Ecto neural progenitor cell (in vitro differentiated cells): Measurements from ENCODE around the gene SULT2B1.

ENCODE experiments used
- DNase-seq: peaks from one replicate; pipeline ENCODE4 v3.0.0-alpha.2; 2018; ENCODE audit warnings: low spot score

The SULT2B1 gene

GRCh38 chr19:48600679-48601417 lies 48.9 kb downstream of the SULT2B1 start:
- no peak for DNase-seq

DNA sequence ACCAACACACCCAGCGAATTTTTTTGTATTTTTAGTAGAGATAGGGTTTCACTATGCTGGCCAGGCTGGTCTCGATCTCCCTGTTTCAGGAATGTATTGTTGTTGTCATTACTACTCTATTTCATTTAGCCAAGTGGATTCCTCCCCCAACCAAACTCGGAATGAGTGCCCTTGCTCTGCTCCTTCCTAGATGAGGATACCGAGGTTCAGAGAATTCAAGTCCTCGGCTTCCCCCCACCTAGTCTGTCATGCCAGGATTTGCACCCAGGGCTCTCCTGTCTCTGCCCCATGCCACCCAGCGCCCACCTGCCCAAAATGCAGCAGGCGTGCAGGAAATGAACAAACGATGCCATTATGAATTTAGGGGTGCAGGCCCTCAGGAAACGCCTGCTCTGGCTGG lies 51.0 kb downstream of the SULT2B1 start:
- no peak for DNase-seq

DNA sequence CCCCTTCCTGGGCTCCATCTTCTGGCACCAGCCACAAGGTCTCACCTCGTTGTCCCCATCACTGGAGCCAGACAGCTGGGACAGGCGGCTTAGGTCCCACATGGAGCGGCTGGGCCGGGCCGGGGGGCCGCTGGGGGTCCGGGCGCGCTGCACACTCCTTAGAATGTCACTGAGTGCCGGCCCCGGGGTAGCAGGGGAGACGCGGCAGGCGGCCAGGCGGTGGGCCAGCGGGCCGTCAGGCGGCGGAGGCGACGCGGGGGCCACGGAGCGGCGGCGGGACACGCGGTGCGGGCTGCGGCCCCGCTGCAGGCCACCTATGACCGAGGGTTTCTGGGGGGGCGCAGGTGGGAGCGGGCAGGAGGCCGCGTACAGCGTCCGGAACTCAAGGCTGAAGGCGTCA lies 51.5 kb downstream of the SULT2B1 start:
- no peak for DNase-seq

- DNase-seq = no peak
Observed at GRCh38 chr19:48603850-48604249, 51.9 kb downstream of the SULT2B1 start.

GRCh38 chr19:48606463-48607358 lies 54.7 kb downstream of the SULT2B1 start, which contains the start of gene SPACA4:
TSS of gene SPACA4 (plus strand) at chr19:48606742. CDS start at chr19:48606979, 237 bp downstream.
- peak; percentile 45 for DNase-seq

DNA sequence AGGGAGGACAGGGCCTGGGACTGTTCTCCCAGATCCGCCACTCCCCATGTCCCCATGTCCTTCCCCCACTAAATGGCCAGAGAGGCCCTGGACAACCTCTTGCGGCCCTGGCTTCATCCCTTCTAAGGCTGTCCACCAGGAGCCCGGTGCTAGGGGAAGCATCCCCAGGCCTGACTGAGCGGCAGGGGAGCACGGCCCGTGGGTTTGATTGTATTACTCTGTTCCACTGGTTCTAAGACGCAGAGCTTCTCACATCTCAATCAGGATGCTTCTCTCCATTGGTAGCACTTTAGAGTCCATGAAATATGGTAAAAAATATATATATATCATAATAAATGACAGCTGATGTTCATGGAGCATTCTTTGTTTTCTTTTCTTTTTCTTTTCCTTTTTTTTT lies 55.4 kb downstream of the SULT2B1 start:
- DNase-seq = no peak

DNA sequence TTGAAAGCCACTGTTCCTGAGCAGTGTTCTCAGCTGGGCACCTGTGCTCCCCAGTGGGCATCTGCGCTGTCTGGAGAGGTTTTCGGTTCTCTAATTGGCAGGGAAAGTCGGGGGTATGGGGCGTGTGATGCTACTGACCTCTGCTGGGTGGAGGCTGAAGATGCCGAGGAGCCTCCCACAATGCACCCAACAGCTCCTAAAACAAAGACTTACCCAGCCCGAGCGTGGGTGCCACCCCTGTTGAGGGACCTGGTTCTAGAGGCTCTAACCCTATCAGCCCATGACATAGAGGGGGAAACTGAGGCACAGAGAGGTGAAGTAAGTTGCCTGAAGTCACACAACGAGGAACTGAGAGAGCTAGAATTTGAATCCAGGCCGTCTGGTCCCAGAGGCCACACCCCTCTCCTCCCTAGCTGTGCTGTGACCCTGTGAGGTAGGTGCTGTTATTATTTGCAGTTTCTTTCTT lies 56.9 kb downstream of the SULT2B1 start:
- peak; percentile 75 for DNase-seq

- no peak for DNase-seq
Observed at GRCh38 chr19:48609571-48610108, 57.7 kb downstream of the SULT2B1 start.

DNA sequence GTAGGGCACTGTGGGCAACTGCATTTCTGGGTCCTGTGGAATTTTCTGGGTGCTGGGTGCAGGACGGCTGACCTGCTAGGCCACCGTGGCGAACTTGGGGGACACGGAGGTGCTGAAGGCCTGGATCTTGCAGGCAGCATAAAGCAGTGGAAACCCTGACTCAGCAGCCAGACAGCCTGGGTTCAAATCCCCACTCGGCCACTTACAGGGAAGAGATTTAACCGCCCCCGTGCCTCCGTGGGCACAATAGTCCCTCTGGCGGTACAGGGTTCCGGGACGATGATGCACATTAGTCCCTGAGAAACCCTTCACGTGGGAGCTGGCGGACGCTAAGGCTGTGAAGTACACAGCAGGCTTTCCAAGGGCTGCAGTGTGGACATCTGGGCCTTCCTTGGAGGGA lies 59.9 kb downstream of the SULT2B1 start:
- DNase-seq = no peak

DNA sequence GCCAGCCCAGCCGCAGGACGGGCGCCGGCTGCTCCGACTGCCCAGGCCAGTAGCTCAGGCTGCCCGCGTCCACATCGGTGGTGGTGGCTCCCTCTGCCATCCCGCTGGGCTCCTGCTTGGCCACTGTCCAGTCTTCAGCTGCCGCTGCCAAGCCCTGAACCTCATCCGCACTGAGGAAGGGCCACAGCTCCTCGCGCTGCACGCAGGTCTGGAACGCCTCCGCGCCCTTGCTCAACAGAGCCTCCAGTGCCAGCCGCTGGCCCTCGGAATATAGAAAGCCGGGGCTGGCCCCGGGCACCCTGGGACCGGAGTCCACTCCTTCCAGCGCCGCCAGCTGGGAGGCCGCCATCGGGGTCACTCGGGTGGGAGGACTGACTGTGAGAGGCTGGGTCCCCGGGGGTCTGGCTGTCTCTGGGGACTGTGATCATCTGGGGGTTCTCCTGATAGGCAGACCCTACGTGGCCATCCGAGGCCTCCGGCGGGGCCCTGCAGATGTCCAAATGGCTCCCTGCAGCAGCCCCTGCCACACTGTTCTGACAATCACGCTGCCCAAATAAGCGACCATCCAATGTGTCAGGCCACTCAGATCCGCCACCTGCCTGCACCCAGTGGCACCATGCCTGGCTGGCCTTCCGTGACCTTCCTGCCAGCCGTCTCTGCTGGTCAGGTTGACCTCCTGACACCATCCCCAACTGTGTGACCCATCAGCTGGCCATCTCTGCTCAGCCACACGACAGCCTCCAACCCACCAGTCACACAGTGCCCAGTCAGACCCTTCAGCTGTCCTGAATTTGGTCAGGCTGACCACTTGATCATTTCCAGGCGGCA lies 61.3 kb downstream of the SULT2B1 start:
- DNase-seq = peak; percentile 50

- DNase-seq = peak; percentile 50
Observed at GRCh38 chr19:48613852-48614435, 62.0 kb downstream of the SULT2B1 start.

- DNase-seq = peak; percentile 63
Observed at GRCh38 chr19:48614436-48615230, 62.7 kb downstream of the SULT2B1 start, which contains the start of gene FAM83E. TSS of gene FAM83E (minus strand) at chr19:48615076. CDS start at chr19:48613372, 1,704 bp downstream.

- peak; percentile 47 for DNase-seq
Observed at GRCh38 chr19:48615231-48616040, 63.5 kb downstream of the SULT2B1 start.

GRCh38 chr19:48616041-48616436 lies 64.1 kb downstream of the SULT2B1 start:
- DNase-seq = no peak

DNA sequence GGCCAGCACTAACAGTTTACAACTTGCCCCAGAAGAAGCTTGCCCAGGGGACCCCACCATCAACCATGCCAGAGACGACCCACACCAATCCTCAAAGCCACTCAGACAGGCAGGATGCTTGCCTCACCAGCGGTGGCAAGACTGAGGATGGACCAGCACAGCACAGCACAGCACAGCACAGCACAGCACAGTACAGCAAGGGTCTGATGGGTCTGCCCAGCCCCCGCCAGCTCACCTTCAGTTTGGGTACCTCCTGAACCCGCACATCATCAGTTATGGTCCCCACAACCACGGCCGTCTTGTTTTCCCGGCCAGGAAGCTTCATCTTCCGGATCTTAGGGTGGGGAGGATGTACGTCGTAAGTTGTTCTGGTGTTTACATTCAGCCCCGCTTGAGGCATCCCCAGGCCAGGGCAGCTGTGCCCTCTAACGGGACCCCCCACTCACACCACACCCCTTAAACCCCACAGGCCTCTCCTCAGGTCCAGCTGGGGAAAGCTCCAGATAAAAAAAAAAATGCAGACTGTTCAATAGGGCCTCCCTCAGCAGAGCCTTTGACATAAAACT lies 64.6 kb downstream of the SULT2B1 start:
- DNase-seq = no peak

DNA sequence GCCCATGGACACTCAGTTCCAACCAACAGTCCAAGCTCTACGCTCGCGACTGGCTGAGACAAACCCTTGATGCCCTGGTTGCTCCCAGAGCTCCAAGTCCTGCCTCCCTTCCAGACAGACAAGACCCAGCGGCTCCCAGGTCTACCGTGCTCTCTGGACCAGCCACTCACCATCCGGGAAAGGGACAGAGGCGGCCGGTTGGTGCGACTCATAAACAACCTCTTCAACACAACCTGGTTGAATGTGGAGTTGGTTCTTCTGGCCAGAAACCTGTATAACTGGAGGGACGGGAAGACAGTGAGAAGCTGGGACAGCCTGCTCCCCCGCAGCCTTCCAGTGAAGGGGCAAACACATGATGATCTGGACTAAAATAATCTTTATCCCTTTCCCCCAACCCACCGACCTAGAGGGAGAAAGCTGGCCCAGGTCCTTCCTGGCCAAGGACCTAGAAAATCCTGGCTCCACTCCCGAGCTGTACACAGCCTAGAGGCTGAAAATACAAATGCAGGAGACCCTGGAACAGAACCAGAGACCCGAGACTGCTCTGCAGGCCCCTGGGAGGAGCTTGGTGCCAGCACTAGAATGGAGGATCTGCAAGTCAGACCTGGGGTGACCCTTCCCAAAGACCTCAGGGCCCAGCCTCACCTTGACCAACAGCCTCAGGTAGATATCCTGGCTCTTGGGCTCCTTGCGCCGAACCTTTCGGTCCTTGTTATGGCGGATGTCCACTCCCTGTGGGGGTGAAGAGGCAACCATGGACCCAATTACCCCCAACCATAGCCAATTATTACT lies 65.4 kb downstream of the SULT2B1 start:
- DNase-seq = no peak

- no peak for DNase-seq
Observed at GRCh38 chr19:48618278-48618915, 66.4 kb downstream of the SULT2B1 start.
